ENCODE measurements around the gene ORMDL3.

Gene ORMDL3

GRCh38 chr17:39972271-39972670 lies 44.9 kb upstream of the ORMDL3 start:
- Histone ChIP-seq H3K4me1 (ENCODE audit: low read length) (peaks cover 10% of the 10 kb centered on the region), H3K9ac (ENCODE audit: low read length) (peak overlapping the region; percentile 28; the same call in 1 of the 2 replicates), H3K4me3 (ENCODE audit: low read length) (peak overlapping the region; percentile 63), H3K27ac (ENCODE audit: low read length) (no peak overlapping the region), H3K79me2 (ENCODE audit: low read length) (no peaks in the 10 kb centered on the region), H3K36me3 (replicated peaks; ENCODE audit: low read depth, low read length) (no peaks in the 10 kb centered on the region), H2AFZ (ENCODE audit: low read depth, low read length) (peak overlapping the region; percentile 87; the same call in 1 of the 2 replicates), H4K20me1 (ENCODE audit: insufficient read depth, low read length) (no peaks in the 10 kb centered on the region), H3K27me3 (ENCODE audit: low read depth, low read length) (peaks cover 43% of the 10 kb centered on the region), H3K4me2 (ENCODE audit: low read length) (peak overlapping the region; percentile 72), H3K9me3 (ENCODE audit: insufficient read depth, low read length) (no peaks in the 10 kb centered on the region)
- TF ChIP-seq CTCF (IDR thresholded peaks at IDR 0.05; ENCODE audit: low read depth, low read length) = no peak

- Histone ChIP-seq H3K4me1 (ENCODE audit: low read length) (peaks cover 10% of the 10 kb centered on the region), H3K27ac (ENCODE audit: low read length) (no peak overlapping the region), H3K9me3 (ENCODE audit: insufficient read depth, low read length) (no peaks in the 10 kb centered on the region), H3K4me3 (ENCODE audit: low read length) (no peak overlapping the region), H3K9ac (ENCODE audit: low read length) (no peak overlapping the region), H4K20me1 (ENCODE audit: insufficient read depth, low read length) (no peaks in the 10 kb centered on the region), H3K79me2 (ENCODE audit: low read length) (no peaks in the 10 kb centered on the region), H2AFZ (ENCODE audit: low read depth, low read length) (no peak overlapping the region), H3K4me2 (ENCODE audit: low read length) (no peak overlapping the region), H3K36me3 (replicated peaks; ENCODE audit: low read depth, low read length) (no peaks in the 10 kb centered on the region), H3K27me3 (ENCODE audit: low read depth, low read length) (peaks cover 47% of the 10 kb centered on the region)
- TF ChIP-seq EZH2phosphoT487 (IDR thresholded peaks at IDR 0.05; ENCODE audit: low read depth) (no peak), CTCF (IDR thresholded peaks at IDR 0.05; ENCODE audit: low read depth, low read length) (no peak)
Observed at GRCh38 chr17:39971076-39971603, 43.7 kb upstream of the ORMDL3 start.

GRCh38 chr17:39970157-39970692 lies 42.8 kb upstream of the ORMDL3 start:
- no peak for TF ChIP-seq CTCF (IDR thresholded peaks at IDR 0.05; ENCODE audit: low read depth, low read length)
- TF ChIP-seq EZH2phosphoT487 (IDR thresholded peaks at IDR 0.05; ENCODE audit: low read depth) = no peak
- Histone ChIP-seq H3K27me3 (ENCODE audit: low read depth, low read length) (peaks cover 38% of the 10 kb centered on the region), H3K9ac (ENCODE audit: low read length) (no peak overlapping the region), H3K4me3 (ENCODE audit: low read length) (no peak overlapping the region), H3K9me3 (ENCODE audit: insufficient read depth, low read length) (no peaks in the 10 kb centered on the region), H3K4me1 (ENCODE audit: low read length) (peaks cover 10% of the 10 kb centered on the region), H3K36me3 (replicated peaks; ENCODE audit: low read depth, low read length) (no peaks in the 10 kb centered on the region), H4K20me1 (ENCODE audit: insufficient read depth, low read length) (no peaks in the 10 kb centered on the region), H3K27ac (ENCODE audit: low read length) (no peak overlapping the region), H3K4me2 (ENCODE audit: low read length) (no peak overlapping the region), H2AFZ (ENCODE audit: low read depth, low read length) (no peak overlapping the region), H3K79me2 (ENCODE audit: low read length) (no peaks in the 10 kb centered on the region)

GRCh38 chr17:39969375-39969774 lies 42.0 kb upstream of the ORMDL3 start:
- Histone ChIP-seq H3K9me3 (ENCODE audit: insufficient read depth, low read length) (no peaks in the 10 kb centered on the region), H3K4me2 (ENCODE audit: low read length) (no peak overlapping the region), H2AFZ (ENCODE audit: low read depth, low read length) (no peak overlapping the region), H3K36me3 (replicated peaks; ENCODE audit: low read depth, low read length) (no peaks in the 10 kb centered on the region), H3K27me3 (ENCODE audit: low read depth, low read length) (peaks cover 35% of the 10 kb centered on the region), H3K4me3 (ENCODE audit: low read length) (no peak overlapping the region), H3K9ac (ENCODE audit: low read length) (no peak overlapping the region), H3K79me2 (ENCODE audit: low read length) (no peaks in the 10 kb centered on the region), H4K20me1 (ENCODE audit: insufficient read depth, low read length) (no peaks in the 10 kb centered on the region), H3K27ac (ENCODE audit: low read length) (no peak overlapping the region), H3K4me1 (ENCODE audit: low read length) (peaks cover 10% of the 10 kb centered on the region)
- no peak for TF ChIP-seq CTCF (IDR thresholded peaks at IDR 0.05; ENCODE audit: low read depth, low read length)
- no peak for TF ChIP-seq EZH2phosphoT487 (IDR thresholded peaks at IDR 0.05; ENCODE audit: low read depth)

Data from OCI-LY3 (cell line).